ENCODE data around the gene AUTS2. TPM values are rescaled to one million over a fixed set of nuclear protein-coding genes. Genes with fewer than 3 reads are reported as not detected.

AUTS2 gene
- total and polyA plus RNA-seq, 2 of the 8 experiments (the other 6 are each of a cell fraction or from before 2014, with no cell fraction given): 25.9 to 101 TPM

- Histone ChIP-seq H3K23ac (ENCODE audit: insufficient read length) (no peak overlapping the region), H3K27ac (ENCODE audit: low read depth, low read length) (no peak overlapping the region), H3K18ac (ENCODE audit: extremely low read depth, low read length) (no peak overlapping the region), H3K14ac (ENCODE audit: insufficient read length) (no peak overlapping the region), H4K5ac (ENCODE audit: insufficient read length, low read depth, low read length) (no peak overlapping the region), H3K79me2 (ENCODE audit: control insufficient read depth in 1 of 2, insufficient read depth in 2 of 2, low read length in 2 of 2) (no peaks in the 10 kb centered on the region), H3K4me3 (ENCODE audit: extremely low read depth in 1 of 4, insufficient read depth in 2 of 4, low read depth in 3 of 4, low read length in 4 of 4) (no peak overlapping the region), H2AFZ (ENCODE audit: low read length) (no peak overlapping the region), H3K23me2 (ENCODE audit: low read depth, low read length) (no peaks in the 10 kb centered on the region), H3K9me3 (ENCODE audit: insufficient read depth in 2 of 2, low read depth in 1 of 2, low read length in 1 of 2) (no peaks in the 10 kb centered on the region), H2BK20ac (ENCODE audit: low read length) (no peak overlapping the region), H3K36me3 (ENCODE audit: control insufficient read depth in 2 of 4, insufficient read depth in 4 of 4, low read length in 3 of 4) (no peaks in the 10 kb centered on the region), H2BK120ac (replicated peaks; ENCODE audit: low read depth, low read length) (no peak overlapping the region), H4K20me1 (replicated peaks in 1 of 2; ENCODE audit: control insufficient read depth in 1 of 2, insufficient read depth in 2 of 2, low read length in 2 of 2) (no peaks in the 10 kb centered on the region), H3K4me1 (replicated peaks in 1 of 4; ENCODE audit: control insufficient read depth in 3 of 4, insufficient read depth in 4 of 4, low read length in 3 of 4) (no peaks in the 10 kb centered on the region), H3K9ac (replicated peaks in 1 of 4; ENCODE audit: extremely low read depth in 1 of 4, low read depth in 3 of 4, low read length in 3 of 4) (no peak overlapping the region), H3K56ac (replicated peaks; ENCODE audit: insufficient read length, low read depth, low read length) (no peak overlapping the region), H2BK5ac (ENCODE audit: low read depth, low read length) (no peak overlapping the region), H4K91ac (replicated peaks; ENCODE audit: insufficient read length, low read length) (no peak overlapping the region), H3K4ac (replicated peaks; ENCODE audit: insufficient read length, low read depth, low read length) (no peak overlapping the region), H3K79me1 (ENCODE audit: low read depth, low read length) (no peaks in the 10 kb centered on the region), H4K8ac (ENCODE audit: extremely low read depth, insufficient read depth, low read length) (no peak overlapping the region), H2AK5ac (ENCODE audit: low read depth, low read length) (no peak overlapping the region), H2BK12ac (ENCODE audit: low read depth, low read length) (no peak overlapping the region), H2BK15ac (ENCODE audit: low read length) (no peak overlapping the region), H3K27me3 (replicated peaks in 1 of 4; ENCODE audit: control insufficient read depth in 3 of 4, extremely low read depth in 1 of 4, insufficient read depth in 3 of 4, low read length in 3 of 4) (no peaks in the 10 kb centered on the region), H3K4me2 (ENCODE audit: insufficient read depth in 1 of 2, low read depth in 2 of 2, low read length in 2 of 2) (no peak overlapping the region)
- FAIRE-seq (no peak), DNase-seq (ENCODE audit: low read depth in 1 of 2, low spot score in 2 of 2) (no peak)
- no peak for TF ChIP-seq FOSL1 (IDR thresholded peaks at IDR 0.05; ENCODE audit: insufficient read depth, low read depth, low read length)
- no peak for TF ChIP-seq CEBPB (IDR thresholded peaks at IDR 0.05; ENCODE audit: low read depth, low read length)
- TF ChIP-seq PHF8 (conservative IDR thresholded peaks at IDR 0.05; ENCODE audit: low read depth, low read length): no peak
- TF ChIP-seq E2F6 (IDR thresholded peaks at IDR 0.05): no peak
- CTCF ChIA-PET (ENCODE audit: partially characterized antibody): no interaction called here
- POLR2A ChIA-PET (ENCODE audit: partially characterized antibody): no interaction called here
- 85% methylated on average over 5 of the region's 5 CpGs; no CpG with 5 or more reads in 1 of the 2 experiments for WGBS, 2 experiments (ENCODE audit: extremely low coverage in 1 of 2, insufficient coverage in 1 of 2, insufficient read length in 1 of 2, insufficient replicate concordance in 2 of 2, low coverage in 1 of 2, low lambda C conversion rate in 2 of 2, missing lambda C conversion rate in 1 of 2)
These were observed 483.9 kb downstream of the AUTS2 start for GRCh38 chr7:70082099-70082611.
